ENCODE results near the gene CACNA1C.

- TF ChIP-seq CTCF (IDR thresholded peaks at IDR 0.05; ENCODE audit: low read depth, low read length, poor library complexity, severe bottlenecking) (no peak), EZH2phosphoT487 (IDR thresholded peaks at IDR 0.05; ENCODE audit: borderline replicate concordance, low read length) (no peak)
Observed at GRCh38 chr12:2097617-2098016, 44.8 kb downstream of the CACNA1C start.

All from DOHH2 (cell line).